Immature natural killer cell (primary cell): ENCODE measurements around the gene NEUROD4. TPM values are rescaled to one million over a fixed set of nuclear protein-coding genes. Genes with fewer than 3 reads are reported as not detected.

Source experiments
- DNase-seq, 3 donors: peaks; one replicate each; pipeline ENCODE4 v3.0.0; 2022; ENCODE audit warnings: mixed read lengths in 1 of 3
- H3K27ac Mint-ChIP-seq, 6 donors: one replicate each; pipeline ENCODE4 v1.8.0; 2020; ENCODE audit warnings: mixed read lengths in 6 of 6, mild to moderate bottlenecking in 5 of 6, inconsistent platforms in 4 of 6, moderate library complexity in 3 of 6
- H3K27me3 Mint-ChIP-seq, 3 donors: one replicate each; pipeline ENCODE4 v1.8.0; 2020 to 2021; ENCODE audit warnings: low read depth in 3 of 3, mild to moderate bottlenecking in 3 of 3, mixed read lengths in 3 of 3, moderate library complexity in 3 of 3, inconsistent platforms in 1 of 3
- H3K36me3 Mint-ChIP-seq, 3 donors: one replicate each; pipeline ENCODE4 v1.8.0; 2020; ENCODE audit warnings: mixed read lengths in 3 of 3, inconsistent platforms in 2 of 3, mild to moderate bottlenecking in 2 of 3
- H3K4me1 Mint-ChIP-seq, 2 donors: one replicate each; pipeline ENCODE4 v1.8.0; 2020; ENCODE audit warnings: inconsistent platforms in 2 of 2, mild to moderate bottlenecking in 2 of 2, mixed read lengths in 2 of 2, moderate library complexity in 1 of 2
- H3K4me3 Mint-ChIP-seq, 5 donors: one replicate each; pipeline ENCODE4 v1.8.0; 2020; ENCODE audit warnings: mild to moderate bottlenecking in 5 of 5, mixed read lengths in 5 of 5, inconsistent platforms in 3 of 5, moderate library complexity in 3 of 5
- H3K9me3 Mint-ChIP-seq, 6 donors: one replicate each; pipeline ENCODE4 v1.8.0; 2020; ENCODE audit warnings: mild to moderate bottlenecking in 6 of 6, mixed read lengths in 6 of 6, inconsistent platforms in 4 of 6, moderate library complexity in 3 of 6
- polyA plus RNA-seq, 3 donors: library from polyadenylated mRNA; unstranded; fragments of 300-500 nt; fragmentation: Illumina TruSeq; gene quantifications; one replicate each; pipeline ENCODE4 v1.2.3, GENCODE V29; 2021

Gene NEUROD4
- polyA plus RNA-seq, 3 donors from 2014 or later: not detected

DNA sequence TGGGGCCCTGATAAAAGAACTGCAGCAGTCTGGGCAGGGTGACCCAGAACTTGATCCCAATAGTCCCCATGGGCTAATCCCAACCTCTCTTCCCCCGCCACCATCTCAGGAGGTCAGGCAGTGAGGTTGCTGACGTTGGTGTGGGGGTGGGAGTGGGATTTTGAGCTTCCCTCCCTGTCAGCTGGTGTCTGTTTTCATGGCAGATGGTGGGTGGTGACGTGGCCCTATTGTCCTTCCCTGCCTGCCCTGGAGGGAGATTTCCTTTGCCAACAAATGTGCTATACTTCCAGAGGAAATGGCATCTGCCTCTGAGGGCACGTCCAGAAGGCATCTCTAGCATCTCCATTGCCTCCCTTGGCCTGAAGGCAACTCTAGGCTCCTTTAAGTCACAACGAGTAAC lies 37.7 kb downstream of the NEUROD4 start:
- Mint-ChIP-seq H3K4me3 (no peak overlapping the region), H3K27me3 (peaks cover 1 to 7% (median 5%) of the 10 kb centered on the region in 3 donors), H3K4me1 (no peaks in the 10 kb centered on the region), H3K36me3 (no peaks in the 10 kb centered on the region), H3K27ac (no peak overlapping the region), H3K9me3 (no peaks in the 10 kb centered on the region)
- no peak for DNase-seq

GRCh38 chr12:55058082-55058481 lies 38.3 kb downstream of the NEUROD4 start:
- H3K9me3 Mint-ChIP-seq: no peaks in the 10 kb centered on the region
- DNase-seq: no peak
- H3K36me3 Mint-ChIP-seq: no peaks in the 10 kb centered on the region
- H3K27ac Mint-ChIP-seq: no peak overlapping the region
- no peak overlapping the region for H3K4me3 Mint-ChIP-seq
- no peaks in the 10 kb centered on the region for H3K4me1 Mint-ChIP-seq
- peaks cover 1 to 7% (median 5%) of the 10 kb centered on the region in 3 donors for H3K27me3 Mint-ChIP-seq

- H3K4me3 Mint-ChIP-seq: no peak overlapping the region
- no peaks in the 10 kb centered on the region for H3K4me1 Mint-ChIP-seq
- no peaks in the 10 kb centered on the region for H3K9me3 Mint-ChIP-seq
- H3K27ac Mint-ChIP-seq: no peak overlapping the region
- peaks cover 0 to 7% (median 5%) of the 10 kb centered on the region in 3 donors for H3K27me3 Mint-ChIP-seq
- no peak for DNase-seq
- H3K36me3 Mint-ChIP-seq: no peaks in the 10 kb centered on the region
Measured at GRCh38 chr12:55058776-55059175, 39.0 kb downstream of the NEUROD4 start.

DNA sequence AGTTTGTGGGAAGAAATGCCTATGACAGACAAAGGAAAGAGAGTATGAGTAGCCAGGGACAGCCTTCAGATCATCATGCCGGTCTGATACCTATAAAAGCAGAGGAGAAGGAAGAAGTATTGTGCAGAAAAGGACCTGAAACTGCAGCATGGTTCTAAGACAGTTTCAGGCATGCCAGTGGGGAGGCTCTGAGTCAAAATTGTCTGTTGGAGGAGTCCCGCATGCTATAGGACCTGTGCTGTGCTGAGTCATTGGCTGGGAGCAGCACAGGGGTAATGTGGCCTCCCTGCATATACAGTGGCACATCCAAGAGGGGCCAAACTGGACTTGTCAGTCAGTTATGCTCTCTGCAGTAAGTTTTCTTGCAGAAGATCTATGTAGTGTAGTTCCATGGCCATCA lies 40.7 kb downstream of the NEUROD4 start:
- no peak overlapping the region for H3K27ac Mint-ChIP-seq
- H3K9me3 Mint-ChIP-seq: no peaks in the 10 kb centered on the region
- H3K4me3 Mint-ChIP-seq: no peak overlapping the region
- no peak for DNase-seq
- H3K27me3 Mint-ChIP-seq: peaks cover 0 to 10% (median 7%) of the 10 kb centered on the region in 3 donors
- no peaks in the 10 kb centered on the region for H3K4me1 Mint-ChIP-seq
- H3K36me3 Mint-ChIP-seq: no peaks in the 10 kb centered on the region

- H3K27ac Mint-ChIP-seq: no peak overlapping the region
- no peak for DNase-seq
Measured at GRCh38 chr12:55061024-55061423, 41.2 kb downstream of the NEUROD4 start.

GRCh38 chr12:55063291-55063690 lies 43.5 kb downstream of the NEUROD4 start:
- no peak overlapping the region for H3K4me3 Mint-ChIP-seq
- no peak overlapping the region for H3K27ac Mint-ChIP-seq
- no peaks in the 10 kb centered on the region for H3K36me3 Mint-ChIP-seq
- no peaks in the 10 kb centered on the region for H3K9me3 Mint-ChIP-seq
- H3K27me3 Mint-ChIP-seq: peaks cover 0 to 18% (median 5%) of the 10 kb centered on the region in 3 donors
- no peak for DNase-seq
- H3K4me1 Mint-ChIP-seq: no peaks in the 10 kb centered on the region

More at GRCh38 chr12:55061024-55061423, 41.2 kb downstream of the NEUROD4 start:
- H3K27me3 Mint-ChIP-seq: peaks cover 0 to 13% (median 7%) of the 10 kb centered on the region in 3 donors
- no peaks in the 10 kb centered on the region for H3K4me1 Mint-ChIP-seq
- H3K4me3 Mint-ChIP-seq: no peak overlapping the region
- H3K9me3 Mint-ChIP-seq: no peaks in the 10 kb centered on the region
- no peaks in the 10 kb centered on the region for H3K36me3 Mint-ChIP-seq

DNA sequence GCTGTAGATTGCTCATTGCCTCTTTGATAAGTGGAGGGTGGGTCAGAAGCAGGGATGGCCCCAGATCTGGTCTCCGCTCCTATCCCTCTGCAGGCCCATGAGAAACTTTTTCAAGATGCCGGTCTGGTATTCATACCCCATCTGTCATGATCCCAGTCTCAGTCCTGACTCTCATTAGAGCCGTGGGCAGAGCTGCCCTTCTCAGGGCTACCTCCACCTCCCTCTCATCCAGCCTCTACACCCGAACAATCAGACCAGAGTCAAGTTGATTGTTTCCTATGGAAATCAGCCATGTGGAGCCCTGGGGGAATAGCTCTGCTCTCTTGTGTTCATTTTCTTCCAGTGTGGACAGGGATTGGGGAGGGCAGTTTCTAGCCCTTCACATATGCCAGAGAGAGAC lies 45.8 kb downstream of the NEUROD4 start:
- no peak overlapping the region for H3K27ac Mint-ChIP-seq
- no peak overlapping the region for H3K4me3 Mint-ChIP-seq
- DNase-seq: no peak
- H3K36me3 Mint-ChIP-seq: no peaks in the 10 kb centered on the region
- H3K9me3 Mint-ChIP-seq: no peaks in the 10 kb centered on the region
- H3K27me3 Mint-ChIP-seq: peaks cover 0 to 13% (median 4%) of the 10 kb centered on the region in 3 donors
- no peaks in the 10 kb centered on the region for H3K4me1 Mint-ChIP-seq

GRCh38 chr12:55067701-55068100 lies 47.9 kb downstream of the NEUROD4 start:
- H3K27ac Mint-ChIP-seq: no peak overlapping the region
- peaks cover 0 to 13% (median 4%) of the 10 kb centered on the region in 3 donors for H3K27me3 Mint-ChIP-seq
- no peak overlapping the region for H3K4me3 Mint-ChIP-seq
- no peaks in the 10 kb centered on the region for H3K4me1 Mint-ChIP-seq
- H3K9me3 Mint-ChIP-seq: no peaks in the 10 kb centered on the region
- no peak for DNase-seq
- H3K36me3 Mint-ChIP-seq: no peaks in the 10 kb centered on the region

- DNase-seq: peak; percentile 28 to 36 (median 29)
- H3K36me3 Mint-ChIP-seq: no peaks in the 10 kb centered on the region
- peaks cover 0 to 13% (median 4%) of the 10 kb centered on the region in 3 donors for H3K27me3 Mint-ChIP-seq
- no peak overlapping the region for H3K27ac Mint-ChIP-seq
- H3K4me1 Mint-ChIP-seq: no peaks in the 10 kb centered on the region
- no peaks in the 10 kb centered on the region for H3K9me3 Mint-ChIP-seq
- H3K4me3 Mint-ChIP-seq: no peak overlapping the region
Measured at GRCh38 chr12:55068416-55069010, 48.7 kb downstream of the NEUROD4 start.

- no peaks in the 10 kb centered on the region for H3K9me3 Mint-ChIP-seq
- DNase-seq: peak; percentile 31 to 43 (median 40)
- no peaks in the 10 kb centered on the region for H3K36me3 Mint-ChIP-seq
- H3K27ac Mint-ChIP-seq: no peak overlapping the region
- H3K4me1 Mint-ChIP-seq: no peaks in the 10 kb centered on the region
- peaks cover 0 to 5% (median 1%) of the 10 kb centered on the region in 3 donors for H3K27me3 Mint-ChIP-seq
- no peak overlapping the region for H3K4me3 Mint-ChIP-seq
Measured at GRCh38 chr12:55072083-55072482, 52.3 kb downstream of the NEUROD4 start.

- no peaks in the 10 kb centered on the region for H3K36me3 Mint-ChIP-seq
- H3K27me3 Mint-ChIP-seq: peaks cover 0 to 6% (median 1%) of the 10 kb centered on the region in 3 donors
- no peaks in the 10 kb centered on the region for H3K4me1 Mint-ChIP-seq
- DNase-seq: peak; percentile 63 to 69 (median 67)
- H3K9me3 Mint-ChIP-seq: no peaks in the 10 kb centered on the region
- no peak overlapping the region for H3K4me3 Mint-ChIP-seq
- H3K27ac Mint-ChIP-seq: no peak overlapping the region
Measured at GRCh38 chr12:55073043-55074022, 53.6 kb downstream of the NEUROD4 start.

DNA sequence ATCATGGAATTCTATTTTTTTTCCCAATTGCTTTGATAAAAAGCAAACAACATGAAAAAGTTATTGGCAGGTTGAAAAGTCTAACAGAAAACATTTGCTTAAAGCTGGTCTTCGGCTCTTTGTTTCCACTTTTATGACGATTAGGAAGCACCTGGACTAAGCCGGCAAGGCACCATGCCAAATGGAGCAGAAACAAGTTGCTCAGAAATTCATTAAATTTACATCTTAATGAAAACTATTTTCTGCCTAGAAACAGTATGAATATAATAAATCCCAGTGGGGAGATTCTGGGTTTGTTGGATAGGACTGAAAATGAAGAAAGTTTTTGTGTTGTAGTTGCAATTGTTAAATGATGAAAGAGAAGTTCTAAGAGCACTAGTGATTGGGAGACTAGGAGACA lies 55.0 kb downstream of the NEUROD4 start:
- H3K36me3 Mint-ChIP-seq: no peaks in the 10 kb centered on the region
- peaks cover 0 to 20% (median 1%) of the 10 kb centered on the region in 3 donors for H3K27me3 Mint-ChIP-seq
- H3K4me1 Mint-ChIP-seq: no peaks in the 10 kb centered on the region
- no peak for DNase-seq
- no peak overlapping the region for H3K4me3 Mint-ChIP-seq
- no peak overlapping the region for H3K27ac Mint-ChIP-seq
- no peaks in the 10 kb centered on the region for H3K9me3 Mint-ChIP-seq
